ENCODE data around the gene NEK7. TPM values are rescaled to one million over a fixed set of nuclear protein-coding genes. Genes with fewer than 3 reads are reported as not detected.

The NEK7 gene
- total and polyA plus RNA-seq, 2 of the 8 experiments (the other 6 are each of a cell fraction or from before 2014, with no cell fraction given), result 5.1 to 10.0 TPM

- Histone ChIP-seq H2AFZ (ENCODE audit: low read length) (no peak overlapping the region), H4K8ac (ENCODE audit: extremely low read depth, insufficient read depth, low read length) (no peak overlapping the region), H3K9me3 (ENCODE audit: insufficient read depth in 2 of 2, low read depth in 1 of 2, low read length in 1 of 2) (no peaks in the 10 kb centered on the region), H3K14ac (ENCODE audit: insufficient read length) (no peak overlapping the region), H3K27ac (ENCODE audit: low read depth, low read length) (no peak overlapping the region), H3K79me1 (ENCODE audit: low read depth, low read length) (no peaks in the 10 kb centered on the region), H2BK15ac (ENCODE audit: low read length) (no peak overlapping the region), H3K23ac (ENCODE audit: insufficient read length) (no peak overlapping the region), H3K23me2 (ENCODE audit: low read depth, low read length) (no peaks in the 10 kb centered on the region), H2BK120ac (replicated peaks; ENCODE audit: low read depth, low read length) (no peak overlapping the region), H3K56ac (replicated peaks; ENCODE audit: insufficient read length, low read depth, low read length) (no peak overlapping the region), H3K4me3 (ENCODE audit: extremely low read depth in 1 of 4, insufficient read depth in 2 of 4, low read depth in 3 of 4, low read length in 4 of 4) (no peak overlapping the region), H4K20me1 (replicated peaks in 1 of 2; ENCODE audit: control insufficient read depth in 1 of 2, insufficient read depth in 2 of 2, low read length in 2 of 2) (no peaks in the 10 kb centered on the region), H2BK20ac (ENCODE audit: low read length) (no peak overlapping the region), H2AK5ac (ENCODE audit: low read depth, low read length) (no peak overlapping the region), H3K18ac (ENCODE audit: extremely low read depth, low read length) (no peak overlapping the region), H3K4ac (replicated peaks; ENCODE audit: insufficient read length, low read depth, low read length) (no peak overlapping the region), H4K91ac (replicated peaks; ENCODE audit: insufficient read length, low read length) (no peak overlapping the region), H2BK5ac (ENCODE audit: low read depth, low read length) (no peak overlapping the region), H3K4me2 (ENCODE audit: insufficient read depth in 1 of 2, low read depth in 2 of 2, low read length in 2 of 2) (no peak overlapping the region), H3K9ac (replicated peaks in 1 of 4; ENCODE audit: extremely low read depth in 1 of 4, low read depth in 3 of 4, low read length in 3 of 4) (no peak overlapping the region), H3K27me3 (replicated peaks in 1 of 4; ENCODE audit: control insufficient read depth in 3 of 4, extremely low read depth in 1 of 4, insufficient read depth in 3 of 4, low read length in 3 of 4) (no peaks in the 10 kb centered on the region), H2BK12ac (ENCODE audit: low read depth, low read length) (no peak overlapping the region), H4K5ac (ENCODE audit: insufficient read length, low read depth, low read length) (no peak overlapping the region), H3K79me2 (ENCODE audit: control insufficient read depth in 1 of 2, insufficient read depth in 2 of 2, low read length in 2 of 2) (no peaks in the 10 kb centered on the region), H3K4me1 (replicated peaks in 1 of 4; ENCODE audit: control insufficient read depth in 3 of 4, insufficient read depth in 4 of 4, low read length in 3 of 4) (no peaks in the 10 kb centered on the region), H3K36me3 (ENCODE audit: control insufficient read depth in 2 of 4, insufficient read depth in 4 of 4, low read length in 3 of 4) (no peaks in the 10 kb centered on the region)
- POLR2A ChIA-PET (ENCODE audit: partially characterized antibody), result interaction anchor here (1.1 kb wide), 1 partner anchor 10 kb away, joined by 3 read pairs; no protein-coding TSS in a partner anchor
- 92% methylated on average over 3 of the region's 3 CpGs; no CpG with 5 or more reads in 1 of the 2 experiments for WGBS, 2 experiments (ENCODE audit: extremely low coverage in 1 of 2, insufficient coverage in 1 of 2, insufficient read length in 1 of 2, insufficient replicate concordance in 2 of 2, low coverage in 1 of 2, low lambda C conversion rate in 2 of 2, missing lambda C conversion rate in 1 of 2)
- TF ChIP-seq SIRT6 (IDR thresholded peaks at IDR 0.05; ENCODE audit: low read length) (no peak), ASH2L (IDR thresholded peaks at IDR 0.05; ENCODE audit: low read length) (no peak), RXRA (IDR thresholded peaks at IDR 0.05; ENCODE audit: insufficient read depth, low read depth, low read length) (no peak), BACH1 (IDR thresholded peaks at IDR 0.05; ENCODE audit: low read length) (no peak), EGR1 (IDR thresholded peaks at IDR 0.05; ENCODE audit: borderline replicate concordance, low read depth, low read length) (no peak), KDM1A (IDR thresholded peaks at IDR 0.05; ENCODE audit: borderline replicate concordance, low read length) (no peak), ATF3 (IDR thresholded peaks at IDR 0.05; ENCODE audit: insufficient read depth, low read depth, low read length) (no peak), YY1 (IDR thresholded peaks at IDR 0.05; ENCODE audit: low read depth, low read length) (no peak)
- FAIRE-seq (no peak), DNase-seq (ENCODE audit: low read depth in 1 of 2, low spot score in 2 of 2) (no peak)
- CTCF ChIA-PET (ENCODE audit: partially characterized antibody), result interaction anchor here (1.0 to 2.1 kb wide), 5 partner anchors 10 to 745 kb away, joined by 3 to 8 read pairs (median 3); no protein-coding TSS in a partner anchor
Measured at GRCh38 chr1:198265073-198265661, 108.4 kb downstream of the NEK7 start.

Data from H1 (cell line).